Endothelial cell (in vitro differentiated cells): ENCODE results near the gene ZCCHC9. TPM values are rescaled to one million over a fixed set of nuclear protein-coding genes. Genes with fewer than 3 reads are reported as not detected.

Experiments used
- DNase-seq: peaks from one replicate; pipeline ENCODE4 v3.0.0; 2021; ENCODE audit warnings: low spot score
- H3K27ac Mint-ChIP-seq: one replicate; pipeline ENCODE4 v1.8.0; 2021; ENCODE audit warnings: mixed read lengths, inconsistent platforms; ENCODE audit not compliant: unreplicated experiment
- H3K27me3 Mint-ChIP-seq: one replicate; pipeline ENCODE4 v1.8.0; 2021; ENCODE audit warnings: mild to moderate bottlenecking, moderate library complexity, mixed read lengths, inconsistent platforms; ENCODE audit not compliant: unreplicated experiment
- H3K36me3 Mint-ChIP-seq: one replicate; pipeline ENCODE4 v1.8.0; 2021; ENCODE audit warnings: mild to moderate bottlenecking, low read depth, mixed read lengths, inconsistent platforms; ENCODE audit not compliant: unreplicated experiment
- H3K4me1 Mint-ChIP-seq: one replicate; pipeline ENCODE4 v1.8.0; 2021; ENCODE audit warnings: mild to moderate bottlenecking, mixed read lengths, inconsistent platforms; ENCODE audit not compliant: unreplicated experiment
- H3K4me3 Mint-ChIP-seq: one replicate; pipeline ENCODE4 v1.8.0; 2021; ENCODE audit warnings: mild to moderate bottlenecking, mixed read lengths, inconsistent platforms; ENCODE audit not compliant: unreplicated experiment
- H3K9me3 Mint-ChIP-seq: one replicate; pipeline ENCODE4 v1.8.0; 2021; ENCODE audit warnings: mixed read lengths, inconsistent platforms; ENCODE audit not compliant: unreplicated experiment
- CTCF ChIP-seq: fragments of 200-600 bp; sonication (generic); IDR thresholded peaks from one replicate; pipeline ENCODE4 v1.5.0; 2021; ENCODE audit warnings: antibody characterized with exemption; ENCODE audit not compliant: unreplicated experiment
- long read RNA-seq: library from polyadenylated mRNA; unstranded; transcript quantifications from one replicate; pipeline ENCODE4 v2.0.0, GENCODE V29; 2020; ENCODE audit not compliant: unreplicated experiment
- total RNA-seq: library from RNA; stranded (reverse); fragmentation: NEBNext Ultra II Directional; extraction: Animal tissue kit (Norgen Biotek cat#: 25700); gene quantifications from one replicate; pipeline ENCODE4 v1.2.1, GENCODE V29; 2021; ENCODE audit not compliant: unreplicated experiment

The ZCCHC9 gene
- 21.7 TPM for total RNA-seq
- long read RNA-seq, partial matches to known transcripts: 1 of 3 reads
- long read RNA-seq, other reads (novel, unspliced or antisense): 0 of 3 reads

- Mint-ChIP-seq H3K4me3 (peak within 1 kb of the TSS; percentile 100), H3K9me3 (no peaks in the 10 kb centered on the region), H3K36me3 (peaks cover 8% of the 10 kb centered on the region)
These were observed at the start of gene ZCCHC9 for GRCh38 chr5:81301271-81302015. TSS of gene ZCCHC9 (plus strand) at chr5:81301587. CDS start at chr5:81304758, 3,171 bp downstream.

GRCh38 chr5:81251922-81252321, 49.5 kb upstream of the ZCCHC9 start:
- H3K36me3 Mint-ChIP-seq: peaks cover 9% of the 10 kb centered on the region
- DNase-seq: no peak
- H3K27me3 Mint-ChIP-seq: peaks cover 4% of the 10 kb centered on the region
- no peaks in the 10 kb centered on the region for H3K9me3 Mint-ChIP-seq
- TF ChIP-seq CTCF: no peak
- peaks cover 25% of the 10 kb centered on the region for H3K4me1 Mint-ChIP-seq
- no peak overlapping the region for H3K4me3 Mint-ChIP-seq
- no peak overlapping the region for H3K27ac Mint-ChIP-seq

More at GRCh38 chr5:81301271-81302015, at the start of gene ZCCHC9:
- peak; percentile 90 for DNase-seq
- TF ChIP-seq CTCF: no peak
- Mint-ChIP-seq H3K27ac (peak within 1 kb of the TSS; percentile 98), H3K4me1 (peaks cover 16% of the 10 kb centered on the region), H3K27me3 (peaks cover 9% of the 10 kb centered on the region)

- Mint-ChIP-seq H3K9me3 (no peaks in the 10 kb centered on the region), H3K4me3 (peak overlapping the region; percentile 39), H3K36me3 (peaks cover 9% of the 10 kb centered on the region), H3K27me3 (peaks cover 4% of the 10 kb centered on the region), H3K27ac (no peak overlapping the region), H3K4me1 (peaks cover 18% of the 10 kb centered on the region)
- TF ChIP-seq CTCF: no peak
- DNase-seq: no peak
These were observed 48.5 kb upstream of the ZCCHC9 start for GRCh38 chr5:81252904-81253303.

GRCh38 chr5:81253875-81254274, 47.5 kb upstream of the ZCCHC9 start:
- H3K4me3 Mint-ChIP-seq: no peak overlapping the region
- H3K27me3 Mint-ChIP-seq: peaks cover 2% of the 10 kb centered on the region
- no peaks in the 10 kb centered on the region for H3K9me3 Mint-ChIP-seq
- H3K27ac Mint-ChIP-seq: no peak overlapping the region
- H3K36me3 Mint-ChIP-seq: peaks cover 9% of the 10 kb centered on the region
- peaks cover 12% of the 10 kb centered on the region for H3K4me1 Mint-ChIP-seq
- DNase-seq: no peak
- no peak for TF ChIP-seq CTCF

- H3K36me3 Mint-ChIP-seq: peaks cover 16% of the 10 kb centered on the region
- no peak overlapping the region for H3K27ac Mint-ChIP-seq
- H3K9me3 Mint-ChIP-seq: no peaks in the 10 kb centered on the region
- H3K27me3 Mint-ChIP-seq: peaks cover 2% of the 10 kb centered on the region
- no peak for DNase-seq
- H3K4me3 Mint-ChIP-seq: no peak overlapping the region
- peaks cover 12% of the 10 kb centered on the region for H3K4me1 Mint-ChIP-seq
- no peak for TF ChIP-seq CTCF
These were observed 46.4 kb upstream of the ZCCHC9 start for GRCh38 chr5:81254886-81255559.
